Left lung (tissue), 10 donors: ENCODE data around the gene MARCHF9. TPM values are rescaled to one million over a fixed set of nuclear protein-coding genes. Genes with fewer than 3 reads are reported as not detected.

Experiments
- ATAC-seq: fragments of 200-7000 bp; cut with Tn5 transposase; one replicate; pipeline ENCODE4 v1.9.1; 2020; ENCODE audit warnings: moderate library complexity
- DNase-seq, 4 donors: peaks; one replicate each; pipeline ENCODE4 v3.0.0-alpha.2; 2013 to 2020
- H3K27ac ChIP-seq, 2 donors: fragments of 200-600 bp; sonication (generic) in 1 of 2; one replicate each; pipeline versions ENCODE4 v1.5.0 to v1.8.0; 2020 to 2021
- H3K27me3 ChIP-seq, 2 donors: fragments of 200-600 bp; sonication (generic) in 1 of 2; one replicate each; pipeline versions ENCODE4 v1.5.0 to v1.8.0; 2020 to 2021
- H3K36me3 ChIP-seq, 2 donors: fragments of 200-600 bp; sonication (generic) in 1 of 2; one replicate each; pipeline versions ENCODE4 v1.5.0 to v1.8.0; 2020 to 2021
- H3K4me1 ChIP-seq, 2 donors: fragments of 200-600 bp; one replicate each; pipeline ENCODE4 v1.8.0; 2021
- H3K4me3 ChIP-seq, 2 donors: fragments of 200-600 bp; sonication (generic) in 1 of 2; one replicate each; pipeline versions ENCODE4 v1.5.0 to v1.8.0; 2020 to 2021; ENCODE audit warnings: mild to moderate bottlenecking in 1 of 2
- H3K9me3 ChIP-seq, 2 donors: fragments of 200-600 bp; sonication (generic) in 1 of 2; one replicate each; pipeline versions ENCODE4 v1.5.0 to v1.8.0; 2020 to 2021
- intact Hi-C, 2 donors: fragments of 100-400 bp; cut with DNase I; formaldehyde crosslinking; loops; one replicate each; pipeline versions ENCODE4 v1.11.2 to v1.14.2; 2022
- polyA plus RNA-seq, 6 donors: library from polyadenylated mRNA; unstranded; fragments of 120-200 nt; gene quantifications; one replicate each; pipeline ENCODE4 v1.2.1, GENCODE V29; 2013; ENCODE audit not compliant: insufficient read length in 6 of 6
- total RNA-seq, 2 donors: library from RNA; stranded (reverse); fragmentation: NEBNext Ultra II Directional; extraction: Animal tissue kit (Norgen Biotek cat#: 25700); gene quantifications; one replicate each; pipeline ENCODE4 v1.2.1, GENCODE V29; 2021
- TF ChIP-seq, protein P1 (sequence below), 2 donors: fragments of 200-600 bp; sonication (generic) in 1 of 2; IDR thresholded peaks; one replicate each; pipeline versions ENCODE4 v1.5.0 to v1.8.0; 2021; ENCODE audit warnings: antibody characterized with exemption in 2 of 2
- donor health status: DM: no; HTN: yes; CAD: no.
- donor health status: DM: no; HTN: no; CAD: no.

The MARCHF9 gene
- total and polyA plus RNA-seq, 8 donors = 16.5 to 22.6 (median 19.5) TPM

DNA sequence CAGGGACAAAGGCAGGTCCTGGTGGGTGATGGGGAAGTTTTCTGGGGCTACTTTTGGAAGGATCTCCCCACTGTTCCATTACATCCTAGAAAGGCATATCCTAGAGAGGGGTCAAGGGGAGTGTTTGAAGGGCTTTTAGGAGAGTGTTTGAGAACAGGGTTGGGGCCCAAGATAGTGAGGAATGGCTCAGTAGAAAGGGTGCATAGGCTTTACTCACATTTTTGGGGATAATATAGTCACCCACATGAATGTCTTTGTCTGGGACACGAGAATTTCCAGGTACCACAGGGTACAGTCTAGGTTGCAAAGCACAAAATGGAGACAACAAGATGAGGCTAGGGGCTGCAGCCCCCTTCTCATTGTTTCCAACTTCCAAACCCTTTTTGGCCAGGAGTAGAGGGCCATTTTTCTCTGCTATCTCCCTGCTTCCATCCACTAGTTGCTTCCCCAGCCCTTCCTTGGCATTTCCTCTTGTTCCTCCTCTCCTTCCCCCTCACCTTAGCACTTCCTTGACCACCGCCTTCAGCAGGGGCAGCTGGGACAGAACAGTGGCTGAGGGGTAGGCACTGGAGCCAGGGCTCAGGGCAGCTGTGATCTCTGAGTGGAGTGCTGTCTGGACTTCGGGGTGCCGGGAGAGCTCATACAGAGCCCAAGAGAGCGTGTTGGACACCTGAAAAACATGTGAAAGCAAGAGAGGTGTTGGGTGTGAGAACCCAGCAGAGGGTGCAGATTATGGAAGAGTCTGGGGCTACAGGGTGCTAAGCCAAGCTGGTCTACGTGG lies 9.2 kb downstream of the MARCHF9 start:
- DNase-seq (no peak), ATAC-seq (no peak)
- Histone ChIP-seq H3K4me3 (peak overlapping the region in 1 of 2 donors; percentile 45), H3K36me3 (peaks cover 0 to 14% of the 10 kb centered on the region in 2 donors), H3K4me1 (peaks cover 23 to 32% of the 10 kb centered on the region in 2 donors), H3K27ac (no peak overlapping the region), H3K27me3 (peaks cover 24 to 55% of the 10 kb centered on the region in 2 donors), H3K9me3 (no peaks in the 10 kb centered on the region)
- intact Hi-C loops = no loop called here
- TF ChIP-seq, protein P1, sequence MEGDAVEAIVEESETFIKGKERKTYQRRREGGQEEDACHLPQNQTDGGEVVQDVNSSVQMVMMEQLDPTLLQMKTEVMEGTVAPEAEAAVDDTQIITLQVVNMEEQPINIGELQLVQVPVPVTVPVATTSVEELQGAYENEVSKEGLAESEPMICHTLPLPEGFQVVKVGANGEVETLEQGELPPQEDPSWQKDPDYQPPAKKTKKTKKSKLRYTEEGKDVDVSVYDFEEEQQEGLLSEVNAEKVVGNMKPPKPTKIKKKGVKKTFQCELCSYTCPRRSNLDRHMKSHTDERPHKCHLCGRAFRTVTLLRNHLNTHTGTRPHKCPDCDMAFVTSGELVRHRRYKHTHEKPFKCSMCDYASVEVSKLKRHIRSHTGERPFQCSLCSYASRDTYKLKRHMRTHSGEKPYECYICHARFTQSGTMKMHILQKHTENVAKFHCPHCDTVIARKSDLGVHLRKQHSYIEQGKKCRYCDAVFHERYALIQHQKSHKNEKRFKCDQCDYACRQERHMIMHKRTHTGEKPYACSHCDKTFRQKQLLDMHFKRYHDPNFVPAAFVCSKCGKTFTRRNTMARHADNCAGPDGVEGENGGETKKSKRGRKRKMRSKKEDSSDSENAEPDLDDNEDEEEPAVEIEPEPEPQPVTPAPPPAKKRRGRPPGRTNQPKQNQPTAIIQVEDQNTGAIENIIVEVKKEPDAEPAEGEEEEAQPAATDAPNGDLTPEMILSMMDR (IDR thresholded peaks at IDR 0.05) = no peak

DNA sequence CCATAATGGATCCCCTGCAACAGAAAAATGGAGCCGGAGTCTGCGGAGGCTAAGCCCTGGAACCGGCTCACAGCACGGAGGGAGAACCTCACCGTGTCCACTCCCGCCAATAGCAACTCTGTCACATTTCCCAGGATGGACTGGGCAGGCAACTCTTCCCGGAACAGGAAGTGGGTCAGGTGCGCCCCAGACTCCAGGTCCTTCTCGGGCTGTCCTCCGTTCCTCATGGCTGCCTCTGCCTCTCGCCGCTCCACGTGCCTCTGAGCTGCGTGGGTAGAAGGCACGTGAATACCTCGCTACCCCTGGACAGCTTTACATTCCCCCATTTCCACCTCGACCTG lies 9.7 kb downstream of the MARCHF9 start:
- TF ChIP-seq, protein P1 (IDR thresholded peaks at IDR 0.05) = no peak
- ATAC-seq (peak; percentile 24), DNase-seq (no peak)
- intact Hi-C loops = no loop called here
- Histone ChIP-seq H3K36me3 (peaks cover 0 to 17% of the 10 kb centered on the region in 2 donors), H3K4me1 (peaks cover 23 to 32% of the 10 kb centered on the region in 2 donors), H3K27ac (no peak overlapping the region), H3K27me3 (peaks cover 24 to 55% of the 10 kb centered on the region in 2 donors), H3K9me3 (no peaks in the 10 kb centered on the region), H3K4me3 (peak overlapping the region; percentile 38 to 45)

DNA sequence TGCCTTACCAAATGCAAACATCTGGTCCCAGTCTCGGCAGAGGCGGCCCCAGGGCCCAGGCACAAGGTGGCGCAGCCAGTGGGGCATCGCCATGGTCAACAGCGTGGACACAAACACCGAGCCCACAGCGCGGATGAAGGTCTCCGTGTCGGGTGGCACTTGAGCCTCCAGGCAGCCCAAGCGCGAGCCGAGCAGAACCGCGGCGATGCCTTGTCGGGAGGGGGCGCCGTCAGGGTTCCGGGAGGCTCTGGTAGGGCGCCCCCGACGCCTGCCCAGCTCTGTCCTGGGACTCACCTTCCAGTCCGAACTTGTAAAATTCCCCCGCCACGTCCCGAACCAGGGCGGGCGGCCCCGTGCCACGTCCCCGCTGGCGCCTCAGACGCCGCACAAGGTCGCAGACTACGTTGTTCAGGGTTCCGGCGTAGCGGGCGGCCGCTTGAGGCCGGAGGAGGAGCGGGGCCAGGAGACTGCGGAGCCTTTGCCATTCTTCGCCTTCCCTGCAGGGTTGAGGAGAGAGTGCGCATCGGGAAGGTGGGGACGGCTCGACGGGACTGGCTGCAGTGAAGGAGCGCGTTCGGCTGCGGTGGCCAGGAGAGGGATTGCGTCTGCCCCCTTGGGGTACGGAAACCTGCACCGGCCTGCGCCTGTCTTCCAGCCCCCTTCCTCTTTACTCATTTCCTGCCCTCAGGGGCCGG lies 10.2 kb downstream of the MARCHF9 start:
- TF ChIP-seq, protein P1 (IDR thresholded peaks at IDR 0.05) = peak in 1 of 2 donors; percentile 15
- ATAC-seq = peak; percentile 60
- Histone ChIP-seq H3K9me3 (no peaks in the 10 kb centered on the region), H3K4me1 (peaks cover 23 to 32% of the 10 kb centered on the region in 2 donors), H3K4me3 (peak overlapping the region; percentile 38 to 45), H3K27me3 (peaks cover 24 to 55% of the 10 kb centered on the region in 2 donors), H3K27ac (no peak overlapping the region), H3K36me3 (peaks cover 0 to 22% of the 10 kb centered on the region in 2 donors)
- peak in 1 of 4 donors; percentile 86 for DNase-seq
- intact Hi-C loops = no loop called here

DNA sequence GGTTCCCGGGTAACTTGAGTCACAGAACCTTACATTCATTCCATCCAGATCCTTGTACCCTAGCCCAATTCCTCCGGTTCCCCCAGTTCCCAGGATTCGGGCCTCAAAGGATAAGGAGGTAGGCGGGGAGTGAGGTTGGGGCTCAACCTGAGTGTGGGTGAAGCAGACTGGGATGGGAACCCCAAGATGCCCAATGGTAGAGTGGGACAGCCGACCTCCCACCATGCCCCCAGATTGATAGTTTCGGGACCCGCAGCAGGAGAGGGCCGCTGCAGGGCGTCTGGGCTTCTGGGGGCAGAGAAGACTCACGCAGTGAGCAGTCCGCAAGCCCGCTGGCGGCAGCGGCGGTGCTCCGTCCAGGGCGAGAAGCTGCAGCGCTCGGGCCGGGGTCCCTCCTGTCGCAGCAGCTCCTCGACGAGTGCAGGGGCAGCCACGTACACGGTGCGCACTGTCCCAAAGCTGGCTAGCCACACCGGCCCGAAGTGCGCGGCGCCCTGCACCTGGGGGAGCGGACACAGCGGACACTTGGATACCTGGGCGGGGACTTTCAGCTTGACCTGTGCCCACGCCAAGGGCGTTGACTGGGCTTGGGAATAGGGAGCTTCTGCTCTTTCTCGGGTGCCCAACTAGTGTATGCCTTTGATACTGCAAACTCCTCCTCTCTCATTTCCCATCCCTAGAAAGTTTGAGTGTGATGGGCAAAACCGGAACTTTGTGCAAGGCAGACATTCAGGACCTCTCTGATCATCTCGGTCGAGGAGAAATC lies 11.0 kb downstream of the MARCHF9 start:
- intact Hi-C loops = no loop called here
- Histone ChIP-seq H3K27me3 (peaks cover 24 to 55% of the 10 kb centered on the region in 2 donors), H3K4me1 (peaks cover 23 to 39% of the 10 kb centered on the region in 2 donors), H3K9me3 (no peaks in the 10 kb centered on the region), H3K27ac (no peak overlapping the region), H3K4me3 (peak overlapping the region; percentile 38 to 45), H3K36me3 (peaks cover 0 to 28% of the 10 kb centered on the region in 2 donors)
- TF ChIP-seq, protein P1 (IDR thresholded peaks at IDR 0.05) = no peak
- DNase-seq = no peak
- peak; percentile 64 for ATAC-seq
